HG03280 (cell line): ENCODE data around the gene HDAC5.
"Not testable (repeated sequence)": the region's sequence is repeated elsewhere in the genome, so short reads cannot be mapped to it uniquely, and the experiment has no call there.

ENCODE experiments used
- ATAC-seq: cut with Tn5 transposase; IDR thresholded peaks from one replicate; pipeline ENCODE4 v1.9.1; 2021; ENCODE audit warnings: mild to moderate bottlenecking, moderate library complexity; ENCODE audit not compliant: unreplicated experiment

Gene HDAC5

GRCh38 chr17:44133918-44134476, 10.6 kb upstream of the HDAC5 start:
- no peak for ATAC-seq

- no peak for ATAC-seq
Measured at GRCh38 chr17:44132275-44132821, 8.9 kb upstream of the HDAC5 start.

DNA sequence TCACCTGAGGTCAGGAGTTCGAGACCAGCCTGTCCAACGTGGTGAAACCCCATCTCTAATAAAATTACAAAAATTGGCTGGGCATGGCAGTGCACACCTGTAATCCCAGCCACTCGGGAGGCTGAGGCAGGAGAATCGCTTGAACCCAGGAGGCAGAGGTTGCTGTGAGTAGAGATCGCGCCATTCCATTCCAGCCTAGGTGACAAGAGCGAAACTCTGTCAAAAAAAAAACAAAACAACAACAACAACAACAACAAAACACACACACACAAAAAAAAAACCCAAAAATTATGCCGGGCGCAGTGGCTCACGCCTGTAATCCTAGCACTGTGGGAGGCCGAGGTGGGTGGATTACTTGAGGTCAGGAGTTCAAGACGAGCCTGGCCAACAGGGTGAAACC, 7.9 kb upstream of the HDAC5 start:
- not testable (repeated sequence) for ATAC-seq

GRCh38 chr17:44130693-44131349, 7.4 kb upstream of the HDAC5 start:
- ATAC-seq: no peak

- no peak for ATAC-seq
Measured at GRCh38 chr17:44128383-44128782, 4.9 kb upstream of the HDAC5 start.

GRCh38 chr17:44124118-44124438, 637 bp upstream of the HDAC5 start:
- ATAC-seq: no peak

DNA sequence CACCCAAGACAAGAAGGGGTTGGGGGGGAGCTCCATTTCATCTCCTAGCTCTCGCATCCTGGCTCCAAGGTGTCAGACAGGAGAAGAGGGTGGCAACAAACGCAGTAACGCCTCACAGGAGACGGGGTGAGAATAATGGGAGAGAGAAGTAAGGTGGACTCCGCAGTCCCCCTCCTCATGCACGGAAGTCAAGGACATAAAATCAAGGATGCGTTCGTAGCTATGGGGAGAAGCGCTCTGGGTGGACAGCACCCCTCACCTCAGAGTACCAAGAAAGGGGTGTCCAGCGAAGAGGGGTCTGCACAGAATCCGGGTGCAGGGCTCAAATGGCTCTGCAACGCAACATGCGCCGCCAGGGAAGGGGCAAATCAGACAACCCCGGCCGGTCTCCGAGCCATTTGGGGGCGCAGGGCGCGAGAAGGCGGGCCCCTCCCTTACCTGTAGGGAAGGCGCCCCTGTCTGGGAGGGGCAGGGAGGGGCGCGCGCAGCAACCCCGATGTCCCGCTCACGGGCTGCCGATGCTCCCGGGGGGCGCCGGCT, 555 bp downstream of the HDAC5 start:
- ATAC-seq: peak; percentile 13

- no peak for ATAC-seq
Measured at GRCh38 chr17:44121997-44122815, 1.2 kb downstream of the HDAC5 start.

GRCh38 chr17:44120851-44121605, 2.4 kb downstream of the HDAC5 start:
- no peak for ATAC-seq

GRCh38 chr17:44120281-44120680, 3.2 kb downstream of the HDAC5 start:
- ATAC-seq: not testable (repeated sequence)

- no peak for ATAC-seq
Measured at GRCh38 chr17:44119798-44120197, 3.6 kb downstream of the HDAC5 start.

DNA sequence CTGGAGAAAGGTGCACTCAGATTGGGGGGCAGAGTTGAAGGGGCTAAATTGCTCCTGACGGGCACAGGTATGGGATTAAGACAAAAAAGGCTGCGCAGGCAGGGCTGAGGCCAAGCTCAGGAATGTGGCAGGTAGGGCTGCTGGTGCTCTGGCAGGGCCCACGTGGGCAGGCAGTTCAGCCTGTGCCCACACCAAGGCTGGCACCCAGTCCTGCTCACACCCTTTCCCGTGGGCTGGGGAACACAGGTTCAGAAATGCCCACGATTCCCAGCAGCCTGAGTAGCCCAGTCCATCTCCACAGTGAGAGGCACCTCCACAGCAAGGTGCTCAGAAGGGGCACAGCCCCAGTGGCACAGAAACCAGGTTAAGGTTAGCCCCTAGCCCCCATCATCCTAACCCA, 4.4 kb downstream of the HDAC5 start:
- no peak for ATAC-seq

- ATAC-seq: no peak
Measured at GRCh38 chr17:44118427-44119050, 4.9 kb downstream of the HDAC5 start.

GRCh38 chr17:44117351-44117750, 6.1 kb downstream of the HDAC5 start:
- ATAC-seq: no peak

DNA sequence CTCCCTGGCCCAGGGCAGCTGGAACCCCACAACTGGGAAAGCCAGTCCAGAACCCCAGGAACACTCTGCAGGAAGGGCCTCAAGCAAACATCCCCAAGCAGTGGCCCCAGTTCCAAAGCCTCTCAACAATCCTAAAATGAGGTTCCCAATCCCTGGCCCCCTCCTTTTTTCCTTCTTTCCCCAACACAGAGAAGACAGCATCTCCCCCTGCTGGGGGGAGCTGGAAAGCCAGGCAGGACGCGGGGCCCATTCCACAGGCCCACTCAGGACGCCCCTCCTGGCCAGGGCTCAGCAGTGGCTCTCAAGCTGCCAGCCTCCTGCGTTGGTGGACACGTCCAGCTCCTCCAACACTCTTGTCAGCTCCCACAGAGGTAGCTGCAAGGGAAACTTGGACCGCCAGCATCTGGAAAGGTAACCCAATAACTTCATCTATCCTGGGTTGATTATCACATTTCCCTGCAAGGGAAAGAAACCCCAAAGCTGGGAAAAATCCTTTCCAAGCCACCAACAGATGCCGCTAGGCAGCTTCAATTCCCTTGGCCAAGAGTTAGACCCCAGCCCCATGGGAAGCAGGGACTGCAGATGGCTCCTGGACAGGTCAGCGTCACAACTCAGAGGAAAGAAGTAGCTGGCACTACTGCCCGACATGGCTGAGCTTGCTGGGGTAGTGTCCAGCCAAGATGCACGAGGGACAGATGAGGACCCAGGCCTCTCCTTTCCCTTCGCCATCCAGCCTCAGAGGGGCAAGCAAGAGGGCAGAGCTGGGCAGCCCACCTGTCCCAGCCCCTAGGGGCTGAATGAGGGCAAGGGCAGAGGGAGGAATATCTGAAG, 7.6 kb downstream of the HDAC5 start:
- no peak for ATAC-seq

DNA sequence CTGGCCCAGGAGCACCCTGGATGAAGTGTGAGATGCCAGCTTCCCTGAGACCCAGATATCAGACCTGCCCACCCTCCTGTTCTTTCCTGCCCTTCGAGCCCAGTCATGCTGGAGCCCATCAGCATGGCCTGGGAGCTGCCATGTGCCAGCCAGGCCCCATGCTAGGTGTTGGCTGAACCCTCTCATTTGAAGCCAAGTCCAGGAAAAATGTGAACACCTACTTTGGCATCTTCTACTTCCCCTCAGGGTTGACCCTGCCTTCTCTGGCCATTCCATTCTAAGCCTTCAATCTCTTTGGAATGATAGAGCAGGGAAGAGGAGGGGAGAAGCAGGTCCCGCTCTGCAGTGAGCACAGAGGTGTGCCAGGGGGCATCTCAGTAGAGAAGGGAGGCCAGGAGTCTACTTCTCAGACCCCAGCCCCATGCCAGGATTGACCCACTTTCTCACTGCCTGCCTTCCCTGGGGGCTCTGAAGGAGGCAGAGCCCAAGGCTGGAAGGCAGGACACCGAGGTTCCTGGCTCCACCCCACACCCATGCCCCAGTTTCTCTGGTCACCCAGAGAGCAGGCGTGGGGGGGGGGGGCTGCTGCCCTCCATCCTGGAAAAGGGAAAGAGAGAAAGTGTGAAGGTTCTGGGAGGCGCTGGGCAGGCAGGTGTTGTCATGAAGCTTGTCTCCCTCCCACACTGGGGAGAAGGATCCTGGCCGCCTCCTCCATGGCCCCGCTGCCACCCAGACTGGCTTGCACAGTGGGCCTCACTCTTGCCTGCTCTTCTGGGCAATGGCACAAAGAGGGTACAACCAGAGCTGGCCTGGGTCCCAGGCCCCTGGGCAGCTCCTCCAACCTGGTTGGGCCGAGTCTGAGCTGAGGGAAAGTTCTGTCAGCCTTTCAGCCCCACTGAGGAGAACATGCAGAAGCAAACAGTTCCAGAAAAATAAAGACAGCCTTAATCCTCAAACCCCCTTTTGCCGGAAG, 9.3 kb downstream of the HDAC5 start:
- ATAC-seq: no peak

GRCh38 chr17:44113382-44113781, 10.1 kb downstream of the HDAC5 start:
- ATAC-seq: no peak
